KBM-7 (cell line): ENCODE measurements around the gene KCNK5.

Experiments
- DNase-seq: peaks from one replicate; pipeline ENCODE4 v3.0.0-alpha.2; 2015
- in situ Hi-C: fragments of 300-500 bp; cut with MboI; formaldehyde crosslinking; loops from 2 replicates; pipeline ENCODE4 v1.14.3; 2020; ENCODE audit warnings: low sequenced_read_pairs, low pct_unique_long_range_greater_than_20kb, mixed read lengths

KCNK5 gene

GRCh38 chr6:39204160-39204495 lies 25.1 kb downstream of the KCNK5 start:
- in situ Hi-C loops: no loop called here
- no peak for DNase-seq

- in situ Hi-C loops: no loop called here
- no peak for DNase-seq
Observed at GRCh38 chr6:39203436-39204159, 25.7 kb downstream of the KCNK5 start.

GRCh38 chr6:39202166-39202565 lies 27.1 kb downstream of the KCNK5 start:
- no peak for DNase-seq
- in situ Hi-C loops: no loop called here

- DNase-seq: no peak
- in situ Hi-C loops: no loop called here
Observed at GRCh38 chr6:39200498-39201020, 28.7 kb downstream of the KCNK5 start.

GRCh38 chr6:39199976-39200375 lies 29.3 kb downstream of the KCNK5 start:
- in situ Hi-C loops: no loop called here
- DNase-seq: no peak

- DNase-seq: no peak
- in situ Hi-C loops: no loop called here
Observed at GRCh38 chr6:39199231-39199940, 29.9 kb downstream of the KCNK5 start.

GRCh38 chr6:39198528-39198927 lies 30.7 kb downstream of the KCNK5 start:
- in situ Hi-C loops: no loop called here

GRCh38 chr6:39197922-39198500 lies 31.3 kb downstream of the KCNK5 start:
- in situ Hi-C loops: no loop called here
- DNase-seq: no peak

More at GRCh38 chr6:39198528-39198927, 30.7 kb downstream of the KCNK5 start:
- no peak for DNase-seq

- in situ Hi-C loops: no loop called here
Observed at GRCh38 chr6:39197521-39197920, 31.8 kb downstream of the KCNK5 start.

GRCh38 chr6:39196673-39197091 lies 32.6 kb downstream of the KCNK5 start:
- DNase-seq: no peak
- in situ Hi-C loops: no loop called here

More at GRCh38 chr6:39197521-39197920, 31.8 kb downstream of the KCNK5 start:
- peak; percentile 51 for DNase-seq

GRCh38 chr6:39195792-39196385 lies 33.4 kb downstream of the KCNK5 start:
- DNase-seq: no peak
- in situ Hi-C loops: no loop called here

GRCh38 chr6:39194466-39194865 lies 34.8 kb downstream of the KCNK5 start:
- in situ Hi-C loops: no loop called here
- DNase-seq: no peak

GRCh38 chr6:39193201-39193791 lies 36.0 kb downstream of the KCNK5 start:
- DNase-seq: no peak
- in situ Hi-C loops: no loop called here

- no peak for DNase-seq
- in situ Hi-C loops: no loop called here
Observed at GRCh38 chr6:39192736-39193135, 36.5 kb downstream of the KCNK5 start.

GRCh38 chr6:39191236-39191930 lies 37.9 kb downstream of the KCNK5 start:
- in situ Hi-C loops: no loop called here
- DNase-seq: no peak

GRCh38 chr6:39190545-39191235 lies 38.6 kb downstream of the KCNK5 start:
- in situ Hi-C loops: no loop called here
- DNase-seq: no peak

- DNase-seq: peak; percentile 37
Observed at GRCh38 chr6:39189915-39190544, 39.2 kb downstream of the KCNK5 start.

GRCh38 chr6:39189131-39189530 lies 40.1 kb downstream of the KCNK5 start:
- no peak for DNase-seq
- in situ Hi-C loops: no loop called here

More at GRCh38 chr6:39189915-39190544, 39.2 kb downstream of the KCNK5 start:
- in situ Hi-C loops: no loop called here
